GM03348 (cell line): ENCODE results near the gene HAVCR1.

Experiments used
- DNase-seq: peaks from one replicate; pipeline ENCODE4 v3.0.0; 2012; ENCODE audit warnings: low spot score

Gene HAVCR1

GRCh38 chr5:156991714-156992113 is 67.2 kb downstream of the HAVCR1 start:
- no peak for DNase-seq

GRCh38 chr5:156984064-156984463 is 74.9 kb downstream of the HAVCR1 start:
- DNase-seq: no peak

- no peak for DNase-seq
These were observed 77.4 kb downstream of the HAVCR1 start for GRCh38 chr5:156981481-156981880.
